SK-N-SH (cell line): ENCODE measurements around the gene FAM216A. TPM values are rescaled to one million over a fixed set of nuclear protein-coding genes. Genes with fewer than 3 reads are reported as not detected.

ENCODE experiments used
- CTCF ChIA-PET: fragments of 300-600, 350-600 bp; formaldehyde crosslinking; extraction: SDS; loops from one replicate; lab custom pipeline; 2021; lab: Yijun Ruan, JAX
- POLR2A ChIA-PET: fragments of 350-600 bp; sonication (Branson Sonifier 250); formaldehyde crosslinking; extraction: SDS; loops from one replicate; lab custom pipeline; 2020; ENCODE audit warnings: antibody characterized with exemption, inconsistent platforms; lab: Yijun Ruan, JAX
- DNase-seq: peaks from one replicate; pipeline ENCODE4 v3.0.0; 2012
- H2AFZ ChIP-seq: fragments of 200-600 bp; sonication (generic); 2 replicates; pipeline ENCODE4 v1.8.1; 2016; ENCODE audit warnings: antibody characterized with exemption, mild to moderate bottlenecking, low read depth
- H3F3A ChIP-seq: fragments of 200-600 bp; sonication (generic); replicated peaks from 2 replicates; pipeline ENCODE3; 2016; ENCODE audit warnings: antibody characterized with exemption, mild to moderate bottlenecking; ENCODE audit not compliant: insufficient read depth
- H3K27ac ChIP-seq, 2 experiments: fragments of 200-500 bp in 1 of 2; fragments of 200-600 bp in 1 of 2; sonication (Bioruptor generic) in 1 of 2; sonication (generic), shearing (Covaris generic) in 1 of 2; 2 replicates each; pipeline versions ENCODE4 v1.5.1 to v1.6.1; 2014 to 2016; ENCODE audit warnings: low read depth in 2 of 2, inconsistent platforms in 1 of 2, low read length in 1 of 2, mild to moderate bottlenecking in 1 of 2, mixed read lengths in 1 of 2
- H3K27me3 ChIP-seq: fragments of 200-600 bp; sonication (generic), shearing (Covaris generic); 2 replicates; pipeline ENCODE4 v1.6.1; 2016; ENCODE audit warnings: mixed run types; ENCODE audit not compliant: insufficient read depth
- H3K36me3 ChIP-seq, 2 experiments: fragments of 200-500 bp in 1 of 2; fragments of 200-600 bp in 1 of 2; sonication (Bioruptor generic) in 1 of 2; sonication (generic) in 1 of 2; replicated peaks in 1 of 2; 2 replicates each; pipeline versions ENCODE3 to v1.5.1; 2014 to 2016; ENCODE audit warnings: low read length in 1 of 2, mild to moderate bottlenecking in 1 of 2; ENCODE audit not compliant: insufficient read depth in 2 of 2, control insufficient read depth in 1 of 2
- H3K4me1 ChIP-seq, 2 experiments: fragments of 200-500 bp in 1 of 2; fragments of 200-600 bp in 1 of 2; sonication (Bioruptor generic) in 1 of 2; sonication (generic), shearing (Covaris generic) in 1 of 2; 2 replicates each; pipeline versions ENCODE4 v1.5.1 to v1.6.1; 2014 to 2016; ENCODE audit warnings: low read depth in 1 of 2, low read length in 1 of 2, mixed run types in 1 of 2; ENCODE audit not compliant: insufficient read depth in 2 of 2, control insufficient read depth in 1 of 2
- H3K4me2 ChIP-seq: fragments of 200-600 bp; sonication (generic), shearing (Covaris generic); 2 replicates; pipeline ENCODE4 v1.6.1; 2017; ENCODE audit warnings: mixed run types
- H3K4me3 ChIP-seq, 2 experiments: fragments of 200-500 bp in 1 of 2; fragments of 200-600 bp in 1 of 2; sonication (Bioruptor generic) in 1 of 2; sonication (generic), shearing (Covaris generic) in 1 of 2; 2 replicates each; pipeline versions ENCODE4 v1.5.1 to v1.8.1; 2014 to 2016; ENCODE audit warnings: low read depth in 2 of 2, inconsistent platforms in 1 of 2, low read length in 1 of 2, mild to moderate bottlenecking in 1 of 2, mixed read lengths in 1 of 2, moderate library complexity in 1 of 2
- H3K79me2 ChIP-seq: fragments of 200-600 bp; sonication (generic); 2 replicates; pipeline ENCODE4 v1.8.1; 2017; ENCODE audit warnings: mild to moderate bottlenecking; ENCODE audit not compliant: insufficient read depth
- H3K9ac ChIP-seq: fragments of 200-600 bp; sonication (generic); 2 replicates; pipeline ENCODE4 v1.6.1; 2017; ENCODE audit warnings: mixed run types
- H3K9me2 ChIP-seq: fragments of 200-600 bp; sonication (generic); 2 replicates; pipeline ENCODE4 v1.6.1; 2017; ENCODE audit warnings: mixed run types
- H3K9me3 ChIP-seq: fragments of 200-600 bp; sonication (generic); 2 replicates; pipeline ENCODE4 v1.6.1; 2017; ENCODE audit warnings: mixed run types, mild to moderate bottlenecking, moderate library complexity
- H4K20me1 ChIP-seq: fragments of 200-600 bp; sonication (generic); 2 replicates; pipeline ENCODE4 v1.6.1; 2017; ENCODE audit warnings: mild to moderate bottlenecking, mixed run types; ENCODE audit not compliant: insufficient read depth
- CHD2 ChIP-seq: fragments of 150-350 bp; IDR thresholded peaks from 2 replicates; pipeline ENCODE4 v1.6.1; 2018; ENCODE audit warnings: low read length; ENCODE audit not compliant: partially characterized antibody
- EP300 ChIP-seq, 2 experiments: IDR thresholded peaks; 2 replicates each; pipeline versions ENCODE4 v1.4.0 to v1.6.1; 2012; ENCODE audit warnings: borderline replicate concordance in 1 of 2, low read depth in 1 of 2, low read length in 1 of 2
- EZH2phosphoT487 ChIP-seq: fragments of 200-600 bp; sonication (generic); IDR thresholded peaks from 2 replicates; pipeline ENCODE4 v1.6.1; 2017; ENCODE audit warnings: low read depth, mixed run types, mild to moderate bottlenecking, antibody characterized with exemption, moderate library complexity, borderline replicate concordance
- FOSL2 ChIP-seq: IDR thresholded peaks from 2 replicates; pipeline ENCODE4 v1.4.0; 2012; ENCODE audit warnings: low read depth, mild to moderate bottlenecking, moderate library complexity, borderline replicate concordance
- FOXM1 ChIP-seq: IDR thresholded peaks from 2 replicates; pipeline ENCODE4 v1.4.0; 2012; ENCODE audit warnings: low read depth, mild to moderate bottlenecking
- GATA2 ChIP-seq: sonication (generic); formaldehyde crosslinking; IDR thresholded peaks from 2 replicates; pipeline ENCODE4 v1.5.0; 2020; ENCODE audit warnings: mild to moderate bottlenecking, missing genetic modification reagents
- MEF2A ChIP-seq: IDR thresholded peaks from 2 replicates; pipeline ENCODE4 v1.4.0; 2012; ENCODE audit warnings: low read depth, borderline replicate concordance
- RCOR1 ChIP-seq: fragments of 150-350 bp; IDR thresholded peaks from 2 replicates; pipeline ENCODE4 v1.6.1; 2017; ENCODE audit warnings: antibody characterized with exemption, low read length
- RXRA ChIP-seq: IDR thresholded peaks from 2 replicates; pipeline ENCODE4 v1.4.0; 2012; ENCODE audit warnings: low read depth, mild to moderate bottlenecking, borderline replicate concordance
- TCF12 ChIP-seq: IDR thresholded peaks from 2 replicates; pipeline ENCODE4 v1.4.0; 2012
- TEAD4 ChIP-seq: IDR thresholded peaks from 2 replicates; pipeline ENCODE4 v1.4.0; 2012; ENCODE audit warnings: mild to moderate bottlenecking, borderline replicate concordance; ENCODE audit not compliant: insufficient read depth
- YY1 ChIP-seq: IDR thresholded peaks from 2 replicates; pipeline ENCODE4 v1.4.0; 2012; ENCODE audit warnings: low read depth, mild to moderate bottlenecking
- WGBS: methylation state at CpG from one replicate; pipeline ENCODE4 v1.1.6; 2017; ENCODE audit warnings: low lambda C conversion rate; 5-methylcytosine and 5-hydroxymethylcytosine counted together
- polyA plus RNA-seq, 3 experiments: library from polyadenylated mRNA; depleted of rRNA; stranded (reverse); fragments of >200 nt; gene quantifications; 2 replicates each; pipeline ENCODE4 v1.2.3, GENCODE V29; 2012
- TF ChIP-seq, protein P1 (sequence below): IDR thresholded peaks from 2 replicates; pipeline ENCODE4; 2012

The FAM216A gene
- polyA plus RNA-seq, 1 of the 3 experiments (the other 2 are of a cell fraction), result 29.8 TPM

DNA sequence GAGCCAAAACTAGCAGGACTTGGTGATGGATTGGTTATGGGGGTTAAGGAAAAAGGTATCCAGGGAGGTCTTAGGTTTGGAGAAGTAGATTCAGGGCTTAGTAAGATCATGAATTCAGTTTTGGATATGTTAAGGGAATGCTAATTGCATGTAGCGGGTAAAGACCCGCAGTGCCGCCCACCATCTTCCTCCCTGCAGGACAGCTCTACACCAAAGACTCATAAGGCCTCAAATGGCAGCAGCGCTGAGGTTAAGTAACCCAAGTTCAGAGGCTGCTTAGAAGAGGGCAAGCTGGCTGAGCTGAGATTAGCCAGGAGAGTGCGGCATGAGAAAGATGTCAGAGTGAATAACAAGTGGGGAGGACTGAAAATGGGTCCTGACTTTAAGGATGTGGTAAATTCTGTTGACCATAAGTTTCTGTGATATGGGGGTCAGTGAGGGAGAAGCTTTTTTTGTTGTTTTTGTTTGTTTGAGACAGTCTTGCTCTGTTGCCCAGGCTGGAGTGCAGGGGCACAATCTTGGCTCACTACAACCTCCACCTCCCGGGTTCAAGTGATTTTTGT lies 59.7 kb downstream of the FAM216A start:
- TF ChIP-seq EP300 (IDR thresholded peaks at IDR 0.05; ENCODE audit: borderline replicate concordance in 1 of 2, low read depth in 1 of 2, low read length in 1 of 2), result no peak
- no peak for TF ChIP-seq FOXM1
- no peak for TF ChIP-seq EZH2phosphoT487
- no peak overlapping the region for H3K27ac ChIP-seq
- H4K20me1 ChIP-seq, result no peaks in the 10 kb centered on the region
- H3K9me2 ChIP-seq, result no peaks in the 10 kb centered on the region
- WGBS, result 86% methylated on average over 6 of the region's 6 CpGs
- no peaks in the 10 kb centered on the region for H3K9me3 ChIP-seq
- ChIA-PET POLR2A (no interaction called here), CTCF (interaction anchor here (0.9 to 2.4 kb wide), 4 partner anchors 15 to 359 kb away, joined by 4 to 6 read pairs (median 4); no protein-coding TSS in a partner anchor)
- H3K4me3 ChIP-seq, result no peak overlapping the region
- H3K4me2 ChIP-seq, result no peak overlapping the region
- no peaks in the 10 kb centered on the region for H3F3A ChIP-seq
- DNase-seq, result no peak
- H3K27me3 ChIP-seq, result no peaks in the 10 kb centered on the region
- H3K79me2 ChIP-seq, result no peaks in the 10 kb centered on the region
- no peak overlapping the region for H3K9ac ChIP-seq
- H3K36me3 ChIP-seq, result peaks cover 0 to 2% of the 10 kb centered on the region in 2 experiments
- no peak overlapping the region for H2AFZ ChIP-seq
- peaks cover 0 to 10% of the 10 kb centered on the region in 2 experiments for H3K4me1 ChIP-seq

DNA sequence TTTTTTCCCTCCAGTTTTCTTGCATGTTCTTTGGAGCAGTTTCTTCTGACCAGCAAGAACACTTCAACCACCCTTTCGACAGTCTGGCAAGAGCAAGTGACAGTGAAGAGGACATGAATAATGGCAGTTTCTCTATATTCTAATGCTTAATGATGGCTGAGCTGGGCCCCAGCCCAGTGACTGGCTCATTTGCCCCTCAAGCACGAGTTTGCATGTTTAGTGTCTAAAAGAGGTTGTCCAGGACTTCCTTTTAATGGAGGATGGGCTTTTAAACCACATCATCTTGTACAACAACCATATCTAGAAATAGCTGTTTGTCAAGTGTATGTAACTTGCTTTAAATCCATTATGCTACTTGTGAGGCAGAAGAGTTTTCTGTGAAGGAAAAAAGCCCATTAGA lies 61.9 kb downstream of the FAM216A start:
- H2AFZ ChIP-seq, result no peak overlapping the region
- H3K27me3 ChIP-seq, result no peaks in the 10 kb centered on the region
- H3F3A ChIP-seq, result no peaks in the 10 kb centered on the region
- CTCF ChIA-PET, result interaction anchor here (1.6 kb wide), 1 partner anchor 22 kb away, joined by 7 read pairs; no protein-coding TSS in a partner anchor
- peaks cover 0 to 10% of the 10 kb centered on the region in 2 experiments for H3K4me1 ChIP-seq
- no peak overlapping the region for H3K4me2 ChIP-seq
- H3K36me3 ChIP-seq, result peaks cover 5 to 11% of the 10 kb centered on the region in 2 experiments
- no peak overlapping the region for H3K4me3 ChIP-seq
- POLR2A ChIA-PET, result no interaction called here
- H3K9me2 ChIP-seq, result no peaks in the 10 kb centered on the region
- H4K20me1 ChIP-seq, result no peaks in the 10 kb centered on the region
- no peak for DNase-seq
- TF ChIP-seq YY1 (no peak), TEAD4 (no peak), CHD2 (no peak), FOSL2 (no peak), TCF12 (no peak), RXRA (no peak), RCOR1 (no peak), EZH2phosphoT487 (no peak), GATA2 (CRISPR knock-in tag) (no peak), MEF2A (no peak)
- TF ChIP-seq, protein P1, sequence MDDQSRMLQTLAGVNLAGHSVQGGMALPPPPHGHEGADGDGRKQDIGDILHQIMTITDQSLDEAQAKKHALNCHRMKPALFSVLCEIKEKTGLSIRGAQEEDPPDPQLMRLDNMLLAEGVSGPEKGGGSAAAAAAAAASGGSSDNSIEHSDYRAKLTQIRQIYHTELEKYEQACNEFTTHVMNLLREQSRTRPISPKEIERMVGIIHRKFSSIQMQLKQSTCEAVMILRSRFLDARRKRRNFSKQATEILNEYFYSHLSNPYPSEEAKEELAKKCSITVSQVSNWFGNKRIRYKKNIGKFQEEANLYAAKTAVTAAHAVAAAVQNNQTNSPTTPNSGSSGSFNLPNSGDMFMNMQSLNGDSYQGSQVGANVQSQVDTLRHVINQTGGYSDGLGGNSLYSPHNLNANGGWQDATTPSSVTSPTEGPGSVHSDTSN, result no peak
- TF ChIP-seq, all 33 proteins: peak for 0
- Histone ChIP-seq H3K9me3 (no peaks in the 10 kb centered on the region), H3K79me2 (peaks cover 9% of the 10 kb centered on the region; the same call in 1 of the 2 replicates), H3K27ac (no peak overlapping the region), H3K9ac (no peak overlapping the region)
- WGBS, result 94% methylated on average over 2 of the region's 2 CpGs
